ENCODE measurements around the gene OPHN1.

The OPHN1 gene

GRCh38 chrX:68183612-68184214 lies 249.6 kb downstream of the OPHN1 start:
- DNase-seq (ENCODE audit: low read depth in 2 of 3, low spot score in 2 of 3) = no peak

- DNase-seq (ENCODE audit: low read depth in 2 of 3, low spot score in 2 of 3) = no peak
These were observed 252.7 kb downstream of the OPHN1 start for GRCh38 chrX:68180579-68180978.

- DNase-seq (ENCODE audit: low read depth in 2 of 3, low spot score in 2 of 3) = no peak
These were observed 253.9 kb downstream of the OPHN1 start for GRCh38 chrX:68179355-68179754.

- no peak for DNase-seq (ENCODE audit: low read depth in 2 of 3, low spot score in 2 of 3)
These were observed 255.8 kb downstream of the OPHN1 start for GRCh38 chrX:68177542-68177941.

- no peak for DNase-seq (ENCODE audit: low read depth in 2 of 3, low spot score in 2 of 3)
These were observed 257.7 kb downstream of the OPHN1 start for GRCh38 chrX:68175562-68175961.

GRCh38 chrX:68163441-68163840 lies 269.9 kb downstream of the OPHN1 start:
- no peak for DNase-seq (ENCODE audit: low read depth in 2 of 3, low spot score in 2 of 3)

- no peak for DNase-seq (ENCODE audit: low read depth in 2 of 3, low spot score in 2 of 3)
These were observed 285.4 kb downstream of the OPHN1 start for GRCh38 chrX:68147848-68148247.

- no peak for DNase-seq (ENCODE audit: low read depth in 2 of 3, low spot score in 2 of 3)
These were observed 287.2 kb downstream of the OPHN1 start for GRCh38 chrX:68146054-68146453.

- no peak for DNase-seq (ENCODE audit: low read depth in 2 of 3, low spot score in 2 of 3)
These were observed 293.5 kb downstream of the OPHN1 start for GRCh38 chrX:68139791-68140190.

GRCh38 chrX:68133181-68133580 lies 300.1 kb downstream of the OPHN1 start:
- DNase-seq (ENCODE audit: low read depth in 2 of 3, low spot score in 2 of 3) = no peak

GRCh38 chrX:68132749-68133148 lies 300.5 kb downstream of the OPHN1 start:
- DNase-seq (ENCODE audit: low read depth in 2 of 3, low spot score in 2 of 3) = no peak

GRCh38 chrX:68121835-68122234 lies 311.5 kb downstream of the OPHN1 start:
- DNase-seq (ENCODE audit: low read depth in 2 of 3, low spot score in 2 of 3) = no peak

GRCh38 chrX:68121371-68121770 lies 311.9 kb downstream of the OPHN1 start:
- no peak for DNase-seq (ENCODE audit: low read depth in 2 of 3, low spot score in 2 of 3)

GRCh38 chrX:68115371-68115770 lies 317.9 kb downstream of the OPHN1 start:
- no peak for DNase-seq (ENCODE audit: low read depth in 2 of 3, low spot score in 2 of 3)

GRCh38 chrX:68114573-68115129 lies 318.6 kb downstream of the OPHN1 start:
- no peak for DNase-seq (ENCODE audit: low read depth in 2 of 3, low spot score in 2 of 3)

- no peak for DNase-seq (ENCODE audit: low read depth in 2 of 3, low spot score in 2 of 3)
These were observed 319.3 kb downstream of the OPHN1 start for GRCh38 chrX:68113837-68114572.

- no peak for DNase-seq (ENCODE audit: low read depth in 2 of 3, low spot score in 2 of 3)
These were observed 321.0 kb downstream of the OPHN1 start for GRCh38 chrX:68112321-68112720.

- DNase-seq (ENCODE audit: low read depth in 2 of 3, low spot score in 2 of 3) = no peak
These were observed 324.1 kb downstream of the OPHN1 start for GRCh38 chrX:68109162-68109561.

GRCh38 chrX:68098431-68098830 lies 334.9 kb downstream of the OPHN1 start:
- no peak for DNase-seq (ENCODE audit: low read depth in 2 of 3, low spot score in 2 of 3)

- no peak for DNase-seq (ENCODE audit: low read depth in 2 of 3, low spot score in 2 of 3)
These were observed 343.0 kb downstream of the OPHN1 start for GRCh38 chrX:68090266-68090665.

GRCh38 chrX:68087526-68087925 lies 345.8 kb downstream of the OPHN1 start:
- DNase-seq (ENCODE audit: low read depth in 2 of 3, low spot score in 2 of 3) = no peak

- DNase-seq (ENCODE audit: low read depth in 2 of 3, low spot score in 2 of 3) = no peak
These were observed 346.6 kb downstream of the OPHN1 start for GRCh38 chrX:68086709-68087108.

GRCh38 chrX:68084765-68085164 lies 348.5 kb downstream of the OPHN1 start:
- DNase-seq (ENCODE audit: low read depth in 2 of 3, low spot score in 2 of 3) = no peak

Measured in activated CD8-positive, alpha-beta memory T cell treated with anti-CD3 and anti-CD28 coated beads for 48 hours (primary cell).